A172 (cell line): ENCODE data around the gene EPS8L1. TPM values are rescaled to one million over a fixed set of nuclear protein-coding genes. Genes with fewer than 3 reads are reported as not detected.
A peak's percentile ranks its signal among the peaks of the same experiment; 100 is the strongest.
"Not testable (repeated sequence)": the region's sequence is repeated elsewhere in the genome, so short reads cannot be mapped to it uniquely, and the experiment has no call there.

ENCODE experiments used
- DNase-seq: peaks from one replicate; pipeline ENCODE4 v3.0.0-alpha.2; 2015; ENCODE audit warnings: low spot score
- total RNA-seq: library from RNA; depleted of rRNA; stranded (reverse); fragments of >200 nt; shearing (Covaris generic); gene quantifications from 2 replicates; pipeline ENCODE4 v1.2.3, GENCODE V29; 2014; rRNA removed

The EPS8L1 gene
- 4.0 and 9.8 TPM in 2 replicates for total RNA-seq

GRCh38 chr19:55075371-55075998 lies at the start of gene EPS8L1:
Gene EPS8L1 (plus strand): TSS chr19:55075869. CDS start chr19:55076445, 576 bp downstream.
- no peak for DNase-seq

DNA sequence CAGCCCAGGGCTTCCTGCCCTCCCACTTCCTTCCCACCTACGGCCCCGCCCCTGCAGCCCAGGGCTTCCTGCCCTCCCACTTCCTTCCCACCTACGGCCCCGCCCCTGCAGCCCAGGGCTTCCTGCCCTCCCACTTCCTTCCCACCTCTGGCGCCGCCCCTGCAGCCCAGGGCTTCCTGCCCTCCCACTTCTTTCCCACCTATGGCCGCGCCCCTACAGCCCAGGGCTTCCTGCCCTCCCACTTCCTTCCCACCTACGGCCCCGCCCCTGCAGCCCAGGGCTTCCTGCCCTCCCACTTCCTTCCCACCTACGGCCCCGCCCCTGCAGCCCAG lies 48.6 kb upstream of the EPS8L1 start:
- DNase-seq: not testable (repeated sequence)

DNA sequence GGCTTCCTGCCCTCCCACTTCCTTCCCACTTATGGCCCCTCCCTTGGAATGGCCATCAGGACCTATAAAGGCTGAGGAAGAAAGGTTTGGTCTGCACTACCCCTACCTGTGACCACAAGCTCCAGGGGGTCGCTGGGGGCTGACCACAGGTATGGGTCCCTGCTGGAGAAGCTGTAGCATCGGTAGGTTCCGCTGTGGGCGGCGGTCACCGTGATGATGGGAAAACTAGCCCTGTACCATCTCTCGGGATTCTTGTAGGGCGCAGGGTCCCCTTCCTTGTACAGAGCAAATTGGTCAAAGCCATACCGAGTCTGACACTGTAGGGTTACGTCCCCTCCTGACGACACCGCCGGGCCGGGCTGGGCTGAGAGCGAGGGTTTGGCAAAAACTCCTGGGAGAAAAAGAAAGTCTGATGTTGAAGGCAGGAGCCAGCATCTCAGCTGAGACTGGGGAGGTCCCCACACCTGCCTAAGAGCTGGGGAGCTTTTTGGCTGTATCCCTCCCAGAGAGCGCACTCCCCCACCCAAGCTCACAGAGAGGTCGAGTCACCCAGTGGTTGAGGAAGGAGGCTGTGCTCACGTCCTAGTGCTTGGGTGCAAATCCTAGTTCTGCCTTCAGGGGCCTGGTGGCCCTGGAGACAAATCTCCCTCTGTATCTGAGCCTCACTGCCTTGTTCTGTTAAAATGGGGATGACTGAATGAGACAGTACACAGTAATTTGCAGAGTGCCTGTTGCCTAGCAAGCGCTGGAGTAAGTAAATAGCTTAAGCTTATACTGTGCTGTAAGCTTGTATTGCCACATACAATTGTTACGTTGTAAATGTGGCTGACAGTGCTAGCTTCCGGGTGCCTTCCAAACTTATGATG lies 48.0 kb upstream of the EPS8L1 start:
- peak; percentile 36 for DNase-seq

GRCh38 chr19:55028757-55029156 lies 46.9 kb upstream of the EPS8L1 start:
- no peak for DNase-seq

DNA sequence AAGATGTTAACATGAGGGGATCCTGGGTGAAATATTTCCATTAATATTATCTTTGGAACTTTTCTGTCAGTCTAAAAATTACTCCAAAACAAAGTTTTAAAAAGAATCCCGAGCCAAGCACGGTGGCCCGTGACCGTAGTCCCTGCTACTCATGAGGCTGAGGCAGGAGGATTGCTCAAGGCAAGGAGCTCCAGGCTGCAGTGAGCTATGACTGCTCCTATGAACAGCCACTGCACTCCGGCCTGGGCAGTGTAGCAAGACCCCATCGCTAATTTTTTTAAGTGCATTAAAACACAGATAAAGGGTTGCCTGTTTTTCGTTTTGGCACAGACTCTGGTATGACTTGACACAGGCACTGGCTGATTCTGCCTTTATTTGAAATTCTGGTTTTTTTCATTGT lies 44.5 kb upstream of the EPS8L1 start:
- DNase-seq: no peak

- peak; percentile 40 for DNase-seq
Measured at GRCh38 chr19:55032170-55032800, 43.4 kb upstream of the EPS8L1 start.

GRCh38 chr19:55032976-55033643 lies 42.6 kb upstream of the EPS8L1 start:
- not testable (repeated sequence) for DNase-seq

GRCh38 chr19:55034751-55035150 lies 40.9 kb upstream of the EPS8L1 start:
- DNase-seq: no peak

GRCh38 chr19:55036058-55036457 lies 39.6 kb upstream of the EPS8L1 start:
- DNase-seq: no peak

GRCh38 chr19:55037603-55038002 lies 38.1 kb upstream of the EPS8L1 start:
- DNase-seq: not testable (repeated sequence)

- DNase-seq: not testable (repeated sequence)
Measured at GRCh38 chr19:55040654-55041053, 35.0 kb upstream of the EPS8L1 start.

DNA sequence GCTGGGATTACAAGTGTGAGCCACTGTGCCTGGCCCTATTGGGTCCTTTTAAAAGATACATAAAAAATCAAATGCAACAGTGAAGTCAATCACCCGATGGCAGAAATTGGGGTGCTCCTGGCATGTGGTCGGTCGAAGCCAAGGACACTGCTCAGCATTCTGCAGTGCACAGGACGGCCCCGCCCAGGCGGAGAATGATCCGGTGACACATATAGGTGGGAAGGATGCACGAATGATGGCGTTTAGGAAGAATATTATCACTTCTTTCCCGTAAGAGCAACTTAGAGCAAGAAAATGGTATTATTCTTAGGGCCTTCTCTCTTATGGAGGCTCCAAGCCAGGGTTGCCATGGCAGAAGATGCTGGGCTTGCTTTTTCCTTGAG lies 34.4 kb upstream of the EPS8L1 start:
- no peak for DNase-seq

- no peak for DNase-seq
Measured at GRCh38 chr19:55041627-55042343, 33.9 kb upstream of the EPS8L1 start.

DNA sequence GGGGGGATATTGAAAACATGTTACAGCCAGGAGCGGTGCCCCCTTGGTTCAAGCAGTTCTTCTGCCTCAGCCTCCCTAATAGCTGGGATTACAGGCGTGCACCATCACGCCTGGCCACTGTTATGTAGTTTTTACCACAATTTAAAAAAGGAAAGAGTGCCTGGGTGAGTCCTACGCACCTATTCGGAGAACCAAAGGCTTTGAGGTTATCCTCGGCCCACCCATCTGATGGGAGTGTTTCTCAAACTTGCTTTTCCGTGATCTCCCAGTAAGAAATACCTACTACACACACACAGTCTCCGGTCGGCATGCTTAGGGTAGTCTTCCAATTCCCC lies 33.4 kb upstream of the EPS8L1 start:
- DNase-seq: no peak

GRCh38 chr19:55042688-55043087 lies 33.0 kb upstream of the EPS8L1 start:
- no peak for DNase-seq

DNA sequence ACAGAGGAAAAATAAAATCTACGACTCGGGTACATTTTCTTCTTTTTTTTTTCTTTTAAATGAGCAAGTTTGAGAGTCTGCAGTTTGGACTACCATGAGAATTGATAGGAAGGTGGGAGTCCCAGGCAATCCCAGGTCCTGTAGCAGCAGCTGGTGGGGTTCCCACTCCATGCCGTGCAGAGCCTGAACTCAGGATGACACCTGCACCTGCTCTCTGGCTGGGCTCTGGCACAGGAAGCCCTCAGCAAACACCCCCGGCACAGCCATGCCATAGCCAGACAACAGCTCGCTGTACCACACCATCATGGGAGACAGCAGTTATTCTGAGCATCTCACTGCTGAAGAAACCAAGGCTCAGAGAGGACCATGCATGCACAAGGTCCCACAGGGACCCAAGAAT lies 31.4 kb upstream of the EPS8L1 start:
- no peak for DNase-seq

GRCh38 chr19:55044771-55045716 lies 30.6 kb upstream of the EPS8L1 start:
- DNase-seq: no peak

DNA sequence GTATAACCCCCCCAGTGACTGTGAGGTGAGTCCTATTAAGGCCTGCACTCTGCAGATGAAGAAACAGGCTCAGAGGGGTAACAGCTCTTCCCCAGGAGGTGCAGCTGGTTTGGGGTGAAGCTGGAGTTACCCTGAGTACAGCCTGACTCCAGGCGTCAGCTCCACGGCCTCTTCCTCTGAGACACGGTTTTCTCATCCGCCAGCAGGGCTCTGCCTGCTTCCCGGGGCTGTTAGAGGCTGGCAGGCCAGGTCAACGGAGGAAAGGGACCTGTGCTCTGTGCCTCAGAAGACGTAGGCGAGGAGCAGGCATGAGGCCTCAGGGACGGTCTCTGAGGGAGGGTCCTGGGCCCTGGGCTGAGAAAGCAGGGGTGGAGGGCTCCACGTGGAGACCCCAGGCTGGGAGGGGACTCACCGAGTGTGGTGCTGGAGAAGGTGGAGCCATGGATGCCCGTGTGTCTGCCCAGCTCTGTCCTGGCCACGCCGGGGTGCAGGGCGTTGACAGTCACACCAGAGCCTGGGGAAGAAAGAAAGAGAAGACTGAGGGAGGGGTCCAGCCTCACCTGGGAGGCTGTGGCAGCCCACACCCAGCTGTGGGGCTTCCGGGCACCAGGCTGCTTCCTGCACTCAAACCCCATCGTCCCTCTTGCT lies 28.6 kb upstream of the EPS8L1 start:
- DNase-seq: no peak

GRCh38 chr19:55047951-55048350 lies 27.7 kb upstream of the EPS8L1 start:
- no peak for DNase-seq

DNA sequence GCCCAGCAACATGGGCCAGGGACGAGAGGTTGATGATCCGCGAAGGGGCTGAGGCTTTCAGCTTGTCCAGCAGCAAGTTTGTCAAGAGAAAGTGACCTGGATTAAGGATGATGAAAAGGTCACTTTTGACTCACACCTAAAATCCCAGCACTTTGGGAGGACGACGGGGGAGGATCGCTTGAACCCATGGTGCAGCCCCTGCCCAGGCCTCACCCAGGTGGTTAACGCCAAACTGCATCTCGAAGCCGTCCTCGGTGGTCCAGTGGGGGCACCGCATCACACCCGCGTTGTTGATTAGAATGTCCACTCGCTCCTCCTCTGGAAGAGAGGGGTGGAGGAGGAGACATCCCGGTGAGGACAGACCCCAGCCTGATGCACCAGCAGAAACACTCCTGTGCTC lies 27.2 kb upstream of the EPS8L1 start:
- no peak for DNase-seq
